Activated T-helper 1 cell treated with Interleukin-2 at 50 U/mL for 16 hours (primary cell): ENCODE measurements around the gene INS.
"Not testable (repeated sequence)": the region's sequence is repeated elsewhere in the genome, so short reads cannot be mapped to it uniquely, and the experiment has no call there.

ENCODE experiments used
- DNase-seq: peaks from one replicate; pipeline ENCODE4 v3.0.0-alpha.2; 2020; ENCODE audit warnings: low read depth

Gene INS

DNA sequence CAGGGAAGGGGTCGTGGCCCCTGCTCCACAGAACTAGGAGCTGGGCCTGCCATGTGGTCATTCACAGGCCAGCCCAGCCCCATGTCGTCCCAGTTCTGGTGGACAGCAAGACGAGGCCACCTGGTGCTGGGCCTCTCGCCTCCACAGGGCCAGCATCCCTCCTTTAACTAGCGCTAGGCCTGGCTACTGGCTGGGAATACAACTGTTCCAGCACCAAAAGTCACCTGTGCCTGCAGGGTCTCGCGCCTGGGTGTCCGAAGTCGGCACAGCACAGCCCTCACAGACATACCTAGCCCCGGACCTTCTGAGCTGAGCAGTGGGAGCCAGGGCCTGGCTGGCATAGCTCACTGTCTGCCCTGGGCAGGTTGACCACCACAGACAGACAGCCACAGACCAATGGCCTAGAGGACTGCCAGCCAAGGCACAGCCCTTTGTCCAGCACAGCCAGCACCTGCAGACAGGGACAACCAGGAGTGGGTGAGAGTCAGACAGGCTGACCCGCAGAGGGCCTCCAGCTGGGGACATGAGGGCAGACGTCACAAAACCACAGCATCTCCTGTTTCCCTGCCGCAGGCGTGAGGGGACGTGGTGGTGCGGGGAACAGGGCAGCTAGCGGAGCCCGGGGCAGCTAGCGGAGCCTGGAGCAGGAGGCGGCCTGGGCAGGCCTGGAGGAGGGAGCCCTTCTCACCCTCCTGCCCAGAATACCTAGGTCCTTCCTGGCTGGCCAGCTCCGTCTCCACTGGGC is 37.8 kb upstream of the INS start:
- no peak for DNase-seq

DNA sequence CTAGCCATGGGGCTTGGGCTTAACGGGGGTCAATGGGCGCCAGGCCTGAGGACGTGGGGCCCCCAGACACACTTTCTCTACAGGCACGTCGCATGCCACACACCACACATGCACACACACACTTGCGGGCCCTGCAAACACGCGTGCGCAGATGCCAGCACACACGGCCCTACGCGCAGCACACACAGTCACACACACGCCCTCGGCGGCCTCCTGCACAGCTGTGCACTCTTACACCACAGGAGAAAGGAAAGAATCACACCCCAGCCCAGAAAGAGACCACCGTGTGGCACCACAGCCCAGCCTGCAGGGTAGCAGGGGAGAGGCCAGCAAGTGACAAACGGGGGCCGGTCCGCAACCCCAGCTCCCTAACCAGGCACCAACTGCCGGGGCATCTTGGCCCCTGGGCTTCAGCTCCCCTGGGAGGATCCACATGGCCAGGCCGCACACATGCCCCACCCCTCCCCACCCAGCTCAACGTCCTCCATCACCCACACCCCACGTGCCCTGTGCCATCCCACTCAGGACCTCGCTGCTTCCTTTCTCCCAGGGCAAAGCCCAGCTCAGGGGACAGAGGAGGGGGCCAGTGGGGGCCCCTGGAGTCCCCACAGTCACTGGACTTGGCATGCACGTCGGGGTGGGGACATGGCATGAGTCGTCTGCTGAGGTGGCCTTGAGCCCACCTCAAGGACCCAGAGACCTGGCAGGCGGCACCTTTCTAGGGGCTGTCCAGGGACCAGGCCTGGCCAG is 36.9 kb upstream of the INS start:
- DNase-seq, result no peak

DNA sequence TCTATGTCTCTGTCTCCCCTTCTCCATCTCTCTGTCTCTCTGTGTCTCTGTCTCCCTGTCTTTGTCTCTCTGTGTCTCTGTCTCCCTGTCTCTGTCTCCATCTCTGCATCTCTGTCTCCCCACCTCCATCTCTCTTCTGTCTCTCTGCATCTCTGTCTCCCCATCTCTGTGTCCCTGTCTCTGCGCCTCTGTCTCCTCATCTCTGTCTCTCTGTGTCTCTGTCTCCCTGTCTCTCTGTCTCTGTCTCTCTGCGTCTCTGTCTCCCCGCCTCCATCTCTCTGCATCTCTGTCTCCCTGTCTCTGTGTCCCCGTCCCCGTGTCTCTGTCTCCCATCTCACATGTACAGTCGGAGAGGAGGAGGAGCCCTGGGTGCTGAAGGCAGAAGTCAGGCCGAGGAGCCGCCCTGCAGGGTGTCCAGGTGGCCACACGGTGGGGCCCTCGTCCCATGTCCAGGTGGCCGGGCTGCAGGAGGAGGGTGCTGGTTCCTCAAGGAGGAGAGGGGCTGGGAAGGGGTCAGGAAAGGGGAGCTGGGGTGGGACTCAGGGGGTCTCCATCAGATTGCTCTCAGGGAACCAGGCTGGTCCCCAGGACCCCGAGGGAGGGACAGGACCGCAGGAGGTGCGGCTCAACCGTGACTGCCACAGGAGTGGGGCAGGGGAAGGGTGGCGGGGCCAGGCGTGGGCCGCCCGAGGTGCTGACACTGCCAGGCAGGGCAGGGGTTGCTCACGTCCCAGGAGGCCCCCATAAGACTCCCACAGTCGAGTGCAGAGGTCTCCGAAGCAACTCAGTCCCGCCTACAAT is 36.2 kb upstream of the INS start:
- peak; percentile 47 for DNase-seq

DNA sequence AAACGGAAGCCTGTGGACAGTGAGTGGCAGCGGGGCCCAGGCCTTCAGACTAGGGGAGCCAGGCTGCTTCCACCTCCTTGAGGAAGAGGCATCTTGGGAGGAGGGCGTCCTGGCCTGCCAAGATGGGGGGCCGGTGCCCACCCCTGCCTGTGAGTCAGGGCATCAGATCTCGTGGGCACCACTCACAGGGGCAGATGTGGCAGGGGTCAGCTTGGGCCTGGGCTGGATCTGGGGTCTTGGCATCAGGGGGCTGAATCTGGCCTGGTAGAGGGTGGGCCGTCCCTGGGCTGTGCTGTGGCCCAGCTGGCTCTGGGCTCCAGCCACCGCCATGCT is 34.7 kb upstream of the INS start:
- DNase-seq, result no peak

DNA sequence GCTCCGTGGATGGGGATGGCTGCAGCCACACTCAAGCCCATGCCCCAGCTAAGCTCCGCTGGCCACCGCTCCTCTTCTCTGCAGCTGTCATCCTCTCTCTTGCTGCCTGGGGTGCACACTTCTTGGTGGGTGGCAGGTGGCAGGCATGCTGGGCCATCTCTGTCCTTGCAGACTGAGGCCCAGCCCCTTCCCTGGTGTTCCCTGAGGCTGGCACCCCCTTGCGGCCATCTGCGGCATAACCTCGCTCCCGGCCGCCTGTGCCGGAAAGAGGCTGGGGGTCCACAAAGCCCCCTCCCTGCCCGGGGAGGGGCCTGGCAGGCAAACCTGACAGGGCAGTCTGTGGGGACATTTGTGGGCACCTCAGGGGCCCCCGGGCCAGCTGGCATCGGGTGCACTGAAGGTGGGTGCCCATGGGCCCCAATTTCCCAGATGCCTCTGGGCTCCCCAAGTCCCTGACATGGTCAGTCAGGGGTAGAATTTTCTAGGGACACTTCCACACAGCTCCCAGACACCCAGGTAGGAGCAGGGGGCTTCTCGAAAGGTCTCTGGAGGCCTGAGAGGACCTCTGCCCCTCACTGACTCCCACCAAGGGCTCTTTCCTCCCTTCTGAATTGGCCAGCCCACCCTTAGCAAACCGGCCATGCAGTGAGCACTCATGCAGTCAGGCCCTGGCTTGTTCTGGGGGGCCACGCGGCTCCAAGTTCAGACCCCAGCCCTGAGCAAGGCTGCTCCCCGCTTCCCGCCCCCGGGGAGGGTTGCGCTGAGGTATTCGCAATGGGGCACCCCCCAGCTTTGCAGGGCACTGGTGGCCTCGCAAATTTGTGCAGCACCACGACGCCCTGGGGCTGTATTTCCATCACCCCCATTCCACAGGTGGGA is 34.1 kb upstream of the INS start:
- peak; percentile 19 for DNase-seq

DNA sequence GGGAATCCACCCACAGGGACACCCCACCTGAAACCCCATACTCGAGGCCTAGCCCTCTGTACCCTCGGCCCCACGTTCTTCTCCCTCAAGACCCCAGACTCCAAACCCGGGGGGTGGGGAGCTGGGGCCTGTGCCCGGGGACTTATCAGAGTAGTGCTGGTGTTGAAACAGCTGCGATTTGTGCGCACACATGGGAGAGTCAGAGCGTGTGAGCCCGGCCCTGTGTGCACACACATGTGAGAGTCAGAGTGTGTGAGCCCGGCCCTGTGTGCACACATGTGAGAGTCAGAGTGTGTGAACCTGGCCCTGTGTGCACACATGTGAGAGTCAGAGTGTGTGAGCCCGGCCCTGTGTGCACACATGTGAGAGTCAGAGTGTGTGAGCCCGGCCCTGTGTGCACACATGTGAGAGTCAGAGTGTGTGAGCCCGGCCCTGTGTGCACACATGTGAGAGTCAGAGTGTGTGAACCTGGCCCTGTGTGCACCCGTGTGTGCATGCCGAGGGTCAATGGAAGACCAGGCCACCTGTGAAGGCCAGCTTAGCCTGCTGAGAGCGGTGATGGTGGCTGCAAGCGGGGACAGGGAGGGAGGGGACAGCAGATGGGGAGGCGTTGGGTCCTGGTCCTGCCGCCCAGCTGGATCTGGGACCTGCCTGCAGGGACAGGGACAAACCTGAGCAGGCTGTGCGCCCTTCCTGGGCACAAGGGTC is 33.0 kb upstream of the INS start:
- DNase-seq, result not testable (repeated sequence)

DNA sequence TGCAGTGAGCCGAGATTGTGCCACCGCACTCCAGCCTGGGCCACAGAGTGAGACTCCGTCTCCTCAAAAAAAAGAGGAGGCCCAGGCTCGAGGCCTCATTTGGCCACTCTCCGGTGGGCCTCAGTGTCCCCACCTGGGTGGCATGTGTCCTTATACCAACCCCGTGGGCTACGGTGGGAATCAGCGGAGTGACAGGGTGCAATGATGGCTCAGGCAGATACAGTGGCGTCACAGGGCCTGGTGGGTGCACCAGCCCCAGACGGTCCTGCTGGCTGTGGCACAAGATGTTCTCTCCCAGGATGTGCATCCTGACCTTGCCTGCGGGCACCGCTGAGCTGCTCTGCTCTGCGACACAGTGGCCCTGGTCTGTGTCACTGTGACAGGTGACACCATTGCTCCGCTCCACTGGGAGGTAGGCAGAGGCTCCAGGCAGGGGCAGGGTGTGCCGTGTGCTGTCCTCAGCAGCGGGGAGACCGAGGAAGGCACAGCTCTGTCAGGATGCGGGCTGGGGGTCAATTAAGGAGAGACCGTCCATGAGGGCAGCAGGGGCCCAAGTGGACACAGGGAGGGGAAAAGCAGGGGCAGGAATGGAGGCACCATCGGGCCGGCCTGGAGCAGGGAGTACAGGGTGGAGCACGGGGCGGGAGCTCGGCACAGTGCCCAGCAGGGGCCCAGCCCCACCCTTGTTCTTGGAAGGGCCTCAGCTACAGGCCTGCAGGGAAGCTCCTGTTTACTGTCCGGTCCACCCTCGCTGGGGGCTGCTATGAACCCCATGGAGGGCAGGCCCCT is 32.3 kb upstream of the INS start:
- DNase-seq, result no peak

DNA sequence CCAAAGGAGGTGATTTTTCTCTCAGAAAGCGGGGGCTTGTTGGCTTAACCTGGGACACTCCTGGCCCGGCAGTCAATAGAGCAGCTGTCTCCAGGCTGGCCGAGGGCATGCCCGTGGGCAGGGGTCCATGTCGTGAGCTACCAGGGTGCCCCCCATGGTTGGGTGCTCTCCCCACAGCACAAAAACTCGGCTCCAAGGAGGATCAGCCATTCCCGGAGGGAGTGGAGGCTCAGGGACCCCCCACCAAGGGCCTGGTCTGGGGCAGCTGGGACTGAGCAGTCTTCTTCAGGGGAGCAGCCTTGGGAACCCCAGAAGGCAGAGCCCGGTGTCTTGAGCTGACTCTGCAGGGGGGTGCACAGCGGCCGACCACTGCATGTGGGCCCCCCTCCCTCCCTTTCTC is 31.4 kb upstream of the INS start:
- no peak for DNase-seq

DNA sequence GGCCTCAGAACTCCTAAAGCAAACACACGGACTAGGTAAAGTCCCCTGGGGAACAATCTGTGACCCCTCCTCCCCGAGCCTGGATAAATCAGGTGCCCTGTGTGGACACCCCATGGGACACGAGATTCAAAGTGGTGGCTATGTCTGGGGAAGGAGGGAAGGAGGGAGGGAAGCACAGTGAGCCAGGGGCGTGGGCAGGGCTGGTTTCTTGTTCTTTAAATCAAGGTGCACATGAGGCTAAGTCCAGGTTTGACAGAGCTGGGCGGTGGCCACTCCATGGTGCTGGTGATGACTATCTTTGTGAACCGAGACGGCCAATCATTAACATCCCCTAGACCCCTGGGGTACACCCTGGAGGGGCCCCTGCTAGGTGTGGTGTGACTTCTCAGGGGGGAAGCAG is 30.9 kb upstream of the INS start:
- DNase-seq, result no peak

DNA sequence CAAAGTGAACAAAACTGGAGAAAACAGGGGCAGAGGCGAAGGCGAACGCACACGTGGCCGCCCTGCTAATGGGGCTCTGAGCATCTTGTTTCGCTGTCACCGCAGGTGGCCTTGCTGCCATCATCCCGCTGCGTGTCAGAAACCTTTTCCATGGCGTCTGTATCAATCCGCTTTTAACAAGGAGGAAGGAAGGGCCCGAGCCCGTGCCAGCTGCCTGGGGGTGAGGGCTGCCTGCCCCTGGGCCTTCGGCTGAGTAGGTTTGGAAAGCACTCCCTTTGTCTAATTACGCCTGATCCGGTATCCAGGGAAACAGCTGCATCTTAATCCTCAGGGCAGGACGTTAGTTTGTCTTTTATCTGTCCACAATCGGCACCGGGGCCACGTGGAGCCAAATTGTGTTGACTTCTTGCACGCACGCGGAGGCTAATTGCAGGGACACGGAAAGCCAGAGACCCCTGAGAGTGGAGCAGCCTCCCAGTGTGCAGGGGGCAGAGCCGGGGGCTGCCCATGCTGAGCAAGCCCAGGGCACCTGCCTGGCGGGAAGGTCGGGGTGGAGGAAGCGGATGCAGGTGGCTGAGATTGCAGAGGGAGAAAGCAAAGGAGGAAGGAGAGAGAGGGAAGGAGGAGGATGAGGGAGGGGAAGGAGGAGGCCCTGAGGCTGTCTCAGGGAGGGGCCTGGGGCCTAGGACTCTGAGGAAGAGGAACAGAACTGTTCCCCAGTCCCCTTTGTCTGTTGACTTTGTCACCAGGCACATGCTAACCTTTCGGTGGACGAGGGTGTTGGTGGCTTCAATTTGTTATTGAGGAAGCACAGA is 29.9 kb upstream of the INS start:
- DNase-seq, result no peak

DNA sequence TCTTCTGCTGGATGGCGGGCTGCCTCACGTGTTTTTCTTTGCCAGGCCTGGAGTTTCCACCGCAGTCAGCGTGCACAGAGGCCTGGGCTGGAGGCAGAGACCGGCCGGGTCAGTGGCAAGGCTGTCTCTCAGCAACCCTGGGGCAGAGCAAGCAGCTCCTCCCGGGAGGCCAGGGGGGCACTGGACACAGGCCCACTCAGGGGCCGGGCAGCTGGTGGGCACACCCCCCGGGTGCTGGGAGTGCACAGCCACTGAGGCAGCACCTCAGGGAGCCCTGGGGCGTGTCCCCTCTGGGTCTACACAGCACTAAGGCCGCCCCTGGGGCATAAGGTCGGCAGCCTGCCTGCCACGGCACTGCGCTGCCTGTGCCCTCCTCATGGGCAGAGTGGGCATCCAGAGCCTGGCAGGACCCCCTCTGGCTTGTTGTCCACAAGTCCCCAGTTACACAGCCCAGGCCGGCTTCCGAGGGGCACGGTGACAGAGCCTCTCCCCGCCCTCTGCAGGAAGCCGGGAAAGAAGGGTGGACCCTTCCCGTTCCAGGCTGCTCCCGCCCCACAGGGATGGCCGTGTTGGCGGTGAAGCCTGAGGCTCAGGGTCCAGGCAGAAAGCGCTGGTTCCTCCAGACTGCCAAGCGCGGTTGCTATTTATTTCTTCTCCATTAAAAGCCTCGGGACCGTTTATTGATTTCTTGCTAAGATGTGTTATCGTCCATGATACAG is 29.1 kb upstream of the INS start:
- no peak for DNase-seq

DNA sequence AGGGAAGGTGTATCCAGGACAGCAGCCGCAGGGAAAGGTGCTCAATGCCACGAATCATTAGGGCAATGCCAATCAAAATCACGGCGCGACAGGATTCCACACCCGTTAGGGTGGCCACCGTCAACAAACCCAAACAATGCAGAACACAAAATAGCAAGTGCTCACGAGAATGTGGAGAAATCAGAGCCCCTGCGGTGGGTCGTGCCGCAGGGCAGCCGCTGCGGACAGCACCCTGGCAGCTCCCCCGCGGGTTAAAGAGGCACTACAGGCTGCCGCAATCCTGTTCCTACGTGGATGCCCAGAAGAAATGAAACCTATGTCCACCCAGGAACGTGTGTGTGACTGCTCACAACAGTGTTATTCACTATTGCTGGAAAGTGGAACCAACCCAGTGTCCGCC is 27.7 kb upstream of the INS start:
- DNase-seq, result no peak

DNA sequence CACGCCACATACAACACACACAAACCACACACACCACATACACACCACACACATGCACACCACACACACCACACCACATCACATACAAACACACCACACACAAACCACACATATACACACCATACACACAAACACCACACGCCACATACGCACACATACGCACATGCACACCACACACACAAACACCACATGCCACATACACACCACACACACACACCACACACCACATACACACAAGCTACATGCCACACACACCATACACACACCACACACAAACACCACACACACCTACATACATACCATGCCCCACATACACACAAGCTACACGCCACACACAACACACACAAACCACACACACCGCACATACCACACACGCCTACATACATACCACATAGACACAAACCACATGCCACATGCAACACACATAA is 26.3 kb upstream of the INS start:
- no peak for DNase-seq

DNA sequence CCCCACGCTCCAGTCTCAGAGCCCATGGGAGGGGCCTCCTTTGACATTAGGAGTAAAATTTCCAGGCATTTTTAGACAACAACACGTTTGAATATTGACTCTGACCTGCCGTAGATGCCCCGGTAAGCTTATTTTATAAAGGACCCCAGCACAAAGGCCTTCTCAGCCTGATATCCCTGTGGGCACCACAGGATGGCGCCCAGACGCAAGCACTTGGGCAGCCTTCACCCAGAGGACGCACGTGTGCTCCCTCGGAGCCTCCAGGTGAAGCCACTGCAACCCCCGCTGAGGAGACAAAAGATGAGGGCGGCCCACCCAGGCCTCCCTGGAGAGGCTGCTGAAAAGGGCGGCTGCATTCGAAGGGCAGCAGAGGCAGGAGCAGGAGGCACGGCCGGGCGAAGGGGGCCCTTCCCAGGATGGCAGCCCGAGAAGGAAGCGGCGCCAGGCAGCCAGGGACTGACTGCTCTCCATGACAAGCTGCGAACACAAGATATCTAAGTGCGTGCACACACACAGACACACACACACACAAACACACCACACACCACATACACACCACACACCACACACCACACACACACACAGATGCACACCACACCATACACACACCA is 25.8 kb upstream of the INS start:
- peak; percentile 14 for DNase-seq

DNA sequence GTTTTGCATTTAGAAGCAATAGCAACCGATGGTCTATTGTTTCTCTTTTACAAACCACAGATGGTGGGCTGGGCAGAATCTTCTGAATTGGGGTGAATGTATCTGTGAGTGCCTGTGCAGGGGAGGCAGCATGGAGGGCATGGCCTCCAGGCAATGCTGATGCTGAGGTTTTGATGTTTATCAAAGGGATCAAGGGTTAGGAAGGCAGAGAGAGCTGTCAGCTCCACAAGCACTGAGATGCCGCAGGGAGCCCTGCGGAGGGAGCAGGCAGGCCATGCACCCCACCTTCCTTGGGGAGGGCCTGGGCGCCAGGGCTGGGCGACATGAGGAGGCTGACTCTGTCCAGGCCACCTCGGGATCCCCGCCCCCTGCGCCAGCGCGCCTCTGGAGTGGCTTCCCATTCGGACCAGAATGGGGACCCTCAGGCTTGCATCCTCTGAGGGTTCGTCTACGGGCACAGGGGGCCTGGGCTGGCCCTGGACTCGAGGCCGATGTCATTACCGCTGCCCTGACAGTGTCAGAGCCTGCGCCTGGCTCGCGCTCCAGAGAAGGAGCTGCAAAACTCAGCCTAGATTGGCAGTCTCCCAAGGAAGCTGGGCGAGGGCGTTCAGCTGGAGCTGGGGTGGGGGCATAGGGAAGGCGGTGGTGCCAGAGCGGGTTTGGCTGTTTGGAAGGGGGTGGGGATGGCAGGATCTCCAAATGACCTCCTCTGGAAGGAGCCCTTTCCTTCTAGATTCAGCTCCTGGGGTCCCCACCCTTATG is 24.5 kb upstream of the INS start:
- DNase-seq, result no peak

DNA sequence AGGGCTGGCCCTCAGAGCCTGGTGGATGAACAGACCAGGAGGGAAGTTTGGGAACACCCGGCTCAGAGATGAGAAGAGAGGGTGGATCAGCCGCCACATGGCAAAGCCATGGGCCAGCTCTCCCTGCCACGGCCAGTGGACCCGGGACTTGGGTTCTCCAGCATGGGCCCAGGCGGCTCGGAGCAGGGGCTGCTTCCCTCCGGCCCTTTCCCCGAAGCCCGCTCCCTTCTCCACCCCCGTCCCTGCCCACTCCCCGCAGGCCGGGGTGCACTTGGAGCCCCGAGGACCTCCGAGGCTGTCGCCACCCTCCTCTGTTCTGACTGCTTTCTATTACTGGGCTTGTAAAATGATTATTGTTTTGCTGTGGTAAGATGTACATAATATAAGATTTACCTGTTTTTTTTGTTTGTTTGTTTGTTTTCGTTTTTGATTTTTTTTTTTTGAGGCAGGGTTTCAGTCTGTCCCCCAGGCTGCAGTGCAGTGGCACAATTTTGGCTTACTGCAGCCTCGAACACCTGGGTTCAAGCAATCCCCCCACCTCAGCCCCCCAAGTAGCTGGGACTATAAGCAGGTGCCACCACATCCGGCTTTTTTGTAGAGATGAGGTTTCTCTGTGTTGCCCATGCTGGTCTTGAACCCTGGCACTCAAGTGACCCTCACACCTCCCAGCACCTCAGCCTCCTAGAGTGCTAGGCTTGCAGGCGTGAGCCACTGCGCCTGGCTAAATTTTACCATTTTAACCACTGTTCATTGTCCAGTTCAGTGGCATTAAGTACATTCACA is 21.9 kb upstream of the INS start:
- no peak for DNase-seq

DNA sequence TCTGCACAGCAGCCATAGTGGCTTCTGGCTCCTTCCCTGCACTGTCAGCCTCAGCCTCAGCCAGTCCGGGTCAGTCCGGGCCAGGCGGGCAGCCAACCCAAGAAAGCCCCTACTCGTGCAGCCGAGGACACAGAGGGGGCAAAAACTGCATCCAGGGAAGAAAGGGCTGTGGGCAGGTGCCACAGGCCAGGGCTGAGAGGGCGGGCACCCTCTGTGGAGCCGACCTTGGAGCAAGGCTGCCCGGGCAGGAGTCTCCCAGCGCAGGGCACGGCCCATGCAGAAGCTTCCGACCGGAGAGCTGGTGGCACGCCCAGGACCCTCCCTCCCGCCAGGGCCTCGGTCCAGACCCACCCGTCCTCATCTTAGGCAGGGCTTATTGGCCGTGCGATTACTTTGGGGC is 21.1 kb upstream of the INS start:
- DNase-seq, result no peak
